HG03095 (cell line): ENCODE results near the gene SH3BGRL3.
A peak's percentile ranks its signal among the peaks of the same experiment; 100 is the strongest.
"Not testable (repeated sequence)": the region's sequence is repeated elsewhere in the genome, so short reads cannot be mapped to it uniquely, and the experiment has no call there.

Experiments used
- ATAC-seq: cut with Tn5 transposase; IDR thresholded peaks from one replicate; pipeline ENCODE4 v1.9.1; 2021; ENCODE audit warnings: moderate library complexity; ENCODE audit not compliant: unreplicated experiment

SH3BGRL3 gene

GRCh38 chr1:26279456-26280332 lies at the start of gene SH3BGRL3:
Gene SH3BGRL3, plus strand, starts transcription at chr1:26280086. Its CDS starts 70 bp downstream, at chr1:26280156.
- ATAC-seq: peak; percentile 65

DNA sequence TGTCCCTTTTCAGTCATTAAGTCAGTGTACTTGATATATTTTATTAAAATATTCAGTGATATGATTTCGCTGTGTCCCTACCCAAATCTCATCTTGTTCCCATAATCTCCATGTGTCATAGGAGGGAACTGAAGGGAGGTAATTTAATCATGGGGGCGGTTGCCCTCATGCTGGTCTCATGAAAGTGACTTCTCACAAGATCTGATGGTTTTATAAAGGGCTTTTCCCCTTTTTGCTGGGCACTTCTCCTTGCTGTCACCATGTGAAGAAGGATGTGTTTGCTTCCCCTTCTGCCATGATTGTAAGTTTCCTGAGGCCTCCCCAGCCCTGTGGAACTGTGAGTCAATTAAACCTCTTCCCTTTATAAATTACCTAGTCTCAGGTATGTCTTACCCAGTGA lies 49.2 kb upstream of the SH3BGRL3 start:
- not testable (repeated sequence) for ATAC-seq

GRCh38 chr1:26233903-26234643 lies 45.8 kb upstream of the SH3BGRL3 start, which contains the start of gene CEP85:
Gene CEP85, plus strand, starts transcription at chr1:26234200. Its CDS starts 5,584 bp downstream, at chr1:26239784.
- peak; percentile 81 for ATAC-seq

DNA sequence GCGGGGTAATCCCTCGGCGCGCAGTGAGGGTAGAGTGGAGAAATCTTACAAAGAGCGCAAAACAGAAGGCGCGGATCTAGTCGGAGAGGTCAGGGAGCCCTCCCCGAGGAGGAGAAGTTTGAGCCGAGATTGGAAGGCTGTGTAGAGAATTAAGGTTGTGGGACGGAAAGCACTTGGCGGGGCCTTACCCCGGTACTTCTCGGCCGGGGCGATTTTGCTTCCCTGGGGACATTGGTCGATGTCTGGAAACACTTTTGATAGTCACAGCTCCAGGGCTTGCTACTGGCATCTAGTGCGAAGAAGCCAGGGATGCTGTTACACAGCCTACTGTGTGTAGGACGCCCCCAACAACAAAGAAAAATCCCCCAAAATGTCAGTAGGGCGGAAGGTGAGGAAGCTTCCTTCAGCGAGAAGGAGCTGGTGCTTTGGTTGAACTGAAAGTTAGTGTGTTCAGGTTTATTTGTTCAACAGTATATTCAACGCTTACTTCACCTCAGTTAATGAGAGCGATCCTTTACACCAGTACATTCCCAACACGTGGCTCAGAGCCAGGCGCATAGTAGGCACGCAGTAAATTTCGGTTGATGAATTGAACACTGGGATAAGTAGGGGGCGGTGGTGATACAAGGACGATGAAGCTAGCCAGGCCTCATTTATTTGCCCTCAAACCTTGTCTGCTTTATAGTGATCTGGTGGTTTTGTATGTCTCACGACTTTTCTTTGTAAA lies 45.1 kb upstream of the SH3BGRL3 start:
- no peak for ATAC-seq

DNA sequence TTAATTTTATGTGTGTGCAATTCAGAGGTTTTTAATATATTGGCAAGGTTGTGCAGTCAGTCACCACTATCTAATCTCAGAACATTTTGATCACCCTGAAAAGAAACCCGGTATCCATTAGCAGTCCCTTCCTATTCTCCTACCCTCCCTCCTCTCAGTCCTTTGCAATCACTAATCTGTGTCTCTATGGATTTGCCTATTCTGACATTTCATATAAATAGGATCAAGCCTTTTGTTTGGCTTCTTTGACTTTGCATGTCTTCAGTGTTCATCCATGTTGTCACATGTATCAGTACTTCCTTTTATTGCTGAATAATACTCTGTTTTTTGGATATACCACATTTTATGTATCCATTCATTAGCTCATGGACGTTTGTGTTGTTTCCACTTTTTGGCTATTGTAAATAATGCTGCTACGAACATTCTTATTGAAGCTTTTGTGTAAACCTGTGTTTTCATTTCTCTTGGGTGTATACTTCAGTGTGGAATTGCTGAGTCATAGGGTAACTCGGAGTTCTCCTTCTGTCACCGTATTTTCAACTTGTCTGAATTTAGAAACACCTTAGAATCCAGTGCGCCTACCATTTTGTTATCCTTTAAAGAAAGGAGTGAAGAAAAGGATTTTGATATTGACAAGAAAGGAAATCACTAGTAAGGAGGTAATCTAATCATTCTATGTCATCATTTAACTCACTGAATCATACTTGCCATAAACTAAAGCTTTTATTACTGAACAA lies 42.5 kb upstream of the SH3BGRL3 start:
- no peak for ATAC-seq

GRCh38 chr1:26239936-26240335 lies 40.0 kb upstream of the SH3BGRL3 start:
- ATAC-seq: no peak

DNA sequence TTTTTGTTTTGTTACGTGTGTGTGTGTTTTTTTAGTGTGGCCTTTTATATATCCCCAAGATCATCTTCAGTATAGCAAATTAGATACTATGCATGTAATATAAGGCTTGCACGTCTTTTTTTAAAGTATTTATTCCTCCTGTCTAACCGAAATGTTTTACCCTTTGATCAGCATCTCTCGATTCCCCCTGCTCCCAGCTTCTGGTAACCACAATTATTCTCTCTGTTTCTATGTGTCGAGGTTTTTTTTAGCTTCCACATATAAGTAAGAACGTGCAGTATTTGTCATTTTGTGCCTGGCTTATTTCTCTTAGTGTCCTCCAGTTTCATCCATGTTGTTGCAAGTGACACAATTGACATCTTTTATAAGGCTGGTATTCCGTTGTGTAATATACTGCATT lies 27.2 kb upstream of the SH3BGRL3 start:
- no peak for ATAC-seq

- no peak for ATAC-seq
Measured at GRCh38 chr1:26254404-26254803, 25.5 kb upstream of the SH3BGRL3 start.

GRCh38 chr1:26257222-26257621 lies 22.7 kb upstream of the SH3BGRL3 start:
- no peak for ATAC-seq

- ATAC-seq: no peak
Measured at GRCh38 chr1:26259005-26259404, 20.9 kb upstream of the SH3BGRL3 start.

DNA sequence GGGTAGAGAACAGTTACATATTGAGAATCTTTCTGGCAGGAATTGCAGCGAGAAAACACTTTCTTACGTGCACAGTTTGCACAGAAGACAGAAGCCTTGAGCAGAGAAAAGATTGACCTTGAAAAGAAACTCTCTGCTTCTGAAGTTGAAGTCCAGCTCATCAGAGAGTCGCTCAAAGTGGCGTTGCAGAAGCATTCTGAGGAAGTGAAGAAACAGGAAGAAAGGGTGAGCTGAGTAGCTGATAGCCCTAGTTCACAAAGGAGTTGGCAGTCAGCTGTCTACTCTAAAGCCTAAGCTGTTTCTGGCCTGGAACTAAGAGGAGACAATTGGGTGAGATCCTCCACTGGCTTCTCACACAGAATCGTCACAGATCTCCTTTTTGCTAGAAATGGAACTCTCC lies 20.3 kb upstream of the SH3BGRL3 start:
- ATAC-seq: no peak

DNA sequence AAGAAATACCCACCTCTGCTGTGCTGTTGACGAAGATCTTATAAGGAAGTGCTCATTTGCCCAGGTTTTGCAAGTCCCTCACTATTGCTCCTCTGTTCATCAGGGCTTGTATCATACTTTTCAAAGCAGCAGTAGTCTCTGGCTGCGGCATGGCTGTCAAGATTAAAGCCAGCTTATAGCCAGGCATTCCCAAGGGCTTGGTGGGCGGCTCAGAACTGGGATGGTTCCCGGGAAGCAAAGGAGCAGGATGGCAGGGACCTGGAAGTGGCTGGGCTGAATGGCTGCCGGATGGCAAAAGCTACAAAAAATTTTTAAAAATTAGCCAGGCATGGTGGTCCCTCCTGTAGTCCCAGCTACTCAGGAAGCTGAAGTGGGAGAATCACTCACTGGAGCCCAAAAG lies 16.7 kb upstream of the SH3BGRL3 start:
- ATAC-seq: no peak

DNA sequence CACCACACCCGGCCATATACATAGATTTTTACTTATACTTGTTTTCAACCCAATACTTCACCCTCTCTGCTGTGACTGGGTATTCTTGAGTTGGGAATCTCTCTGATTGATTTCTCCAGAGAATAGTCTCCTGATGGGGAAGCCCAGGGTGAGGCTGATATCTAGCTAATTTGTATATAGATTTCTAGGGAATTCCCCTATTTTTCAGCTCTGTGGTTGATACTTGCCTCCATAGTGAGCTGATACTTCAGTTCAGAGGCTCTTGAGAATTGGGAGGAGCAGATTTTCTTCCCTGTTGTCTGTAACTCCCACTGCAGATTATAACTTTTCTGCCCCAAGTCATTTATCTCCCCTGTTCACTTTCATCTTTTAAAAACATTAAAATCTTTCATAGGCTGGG lies 14.5 kb upstream of the SH3BGRL3 start:
- ATAC-seq: no peak

DNA sequence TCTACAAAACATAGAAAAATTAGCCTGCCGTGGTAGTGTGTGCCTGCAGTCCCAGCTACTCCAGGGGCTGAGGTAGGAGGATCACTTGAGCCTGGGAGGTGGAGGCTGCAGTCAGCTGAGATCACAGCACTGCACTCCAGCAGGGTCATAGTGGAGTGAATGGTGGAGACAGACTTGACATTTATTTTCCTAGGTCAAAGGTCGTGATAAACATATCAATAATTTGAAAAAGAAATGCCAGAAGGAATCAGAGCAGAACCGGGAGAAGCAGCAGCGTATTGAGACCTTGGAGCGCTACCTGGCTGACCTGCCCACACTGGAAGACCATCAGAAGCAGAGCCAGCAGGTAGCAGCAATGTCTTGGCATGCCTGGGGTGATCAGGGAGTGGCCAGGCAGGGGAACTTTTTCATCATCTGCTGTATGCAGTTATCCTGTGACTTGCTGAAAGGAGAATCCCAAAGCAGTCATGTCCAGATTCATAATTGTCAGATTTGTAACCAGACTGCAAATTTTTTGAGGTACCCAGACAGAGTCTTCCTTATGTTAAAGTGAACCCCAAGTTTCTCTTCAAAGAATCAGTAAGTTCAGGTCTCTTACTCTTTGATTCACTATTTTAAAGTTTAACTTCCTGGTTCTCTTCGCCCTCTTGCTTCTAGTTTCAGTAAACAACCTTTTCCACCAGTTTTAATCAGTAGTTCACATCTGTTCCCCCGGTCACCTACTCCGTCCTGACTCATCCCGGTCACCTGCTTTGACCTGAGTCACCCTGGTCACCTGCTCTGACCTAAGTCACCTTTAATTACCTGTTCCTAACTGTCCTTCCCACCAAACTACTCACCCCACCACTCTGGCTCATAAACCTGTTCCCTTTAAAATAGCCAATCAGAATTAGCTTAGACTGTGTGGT lies 11.3 kb upstream of the SH3BGRL3 start:
- no peak for ATAC-seq

- ATAC-seq: no peak
Measured at GRCh38 chr1:26269198-26269550, 10.7 kb upstream of the SH3BGRL3 start.

DNA sequence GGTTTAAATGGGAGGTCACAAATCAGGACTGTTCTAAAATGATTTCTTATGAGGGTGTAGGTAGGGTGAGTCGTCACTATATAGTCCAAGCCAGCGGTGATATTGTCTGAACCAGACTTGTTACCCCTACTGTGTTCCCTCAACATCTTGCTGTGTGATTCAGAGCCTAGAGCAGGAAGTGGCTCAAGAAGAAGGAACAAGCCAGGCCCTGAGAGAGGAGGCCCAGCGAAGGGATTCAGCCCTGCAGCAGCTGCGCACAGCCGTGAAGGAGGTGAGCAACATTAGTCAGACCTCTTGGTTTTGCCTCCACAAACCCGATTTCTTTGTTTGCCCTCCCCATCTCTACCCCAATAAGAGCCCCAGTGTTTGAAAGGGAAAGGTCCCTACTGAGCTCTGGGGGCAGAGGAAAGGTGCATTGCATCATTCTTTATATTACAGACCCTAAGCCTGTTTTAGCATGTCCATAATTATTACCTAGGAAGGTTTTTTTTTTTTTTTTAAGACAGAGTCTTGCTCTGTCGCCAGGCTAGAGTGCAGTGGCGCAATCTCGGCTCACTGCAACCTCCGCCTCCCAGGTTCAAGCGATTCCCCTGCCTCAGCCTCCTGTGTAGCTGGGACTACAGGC lies 5.0 kb upstream of the SH3BGRL3 start:
- no peak for ATAC-seq

GRCh38 chr1:26275580-26276431 lies 4.1 kb upstream of the SH3BGRL3 start:
- ATAC-seq: no peak

GRCh38 chr1:26276432-26276838 lies 3.5 kb upstream of the SH3BGRL3 start:
- ATAC-seq: no peak
